Measurements from ENCODE around the gene TSPAN9.

TSPAN9 gene

GRCh38 chr12:3225796-3226180 is 148.6 kb downstream of the TSPAN9 start:
- no peak for DNase-seq (ENCODE audit: low read depth)

DNA sequence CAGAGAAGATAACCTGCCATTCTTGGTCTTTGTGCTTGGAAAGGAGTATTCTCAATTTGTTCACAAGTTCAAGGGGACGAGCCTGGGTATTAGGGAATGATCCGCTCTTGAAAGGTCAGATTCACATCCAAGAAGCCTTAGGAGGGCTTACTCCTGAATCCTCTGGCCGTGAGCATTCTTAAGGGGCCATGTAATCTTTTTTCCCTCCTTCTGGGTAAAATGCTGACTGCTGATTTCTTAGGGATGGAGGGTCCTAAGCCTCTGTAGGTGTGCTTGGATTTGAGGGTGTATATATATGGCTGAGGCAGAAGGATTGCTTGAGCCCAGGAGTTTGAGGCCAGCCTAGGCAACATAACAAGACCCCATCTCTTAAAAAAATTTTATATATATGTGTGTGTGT is 149.1 kb downstream of the TSPAN9 start:
- DNase-seq (ENCODE audit: low read depth) = no peak

DNA sequence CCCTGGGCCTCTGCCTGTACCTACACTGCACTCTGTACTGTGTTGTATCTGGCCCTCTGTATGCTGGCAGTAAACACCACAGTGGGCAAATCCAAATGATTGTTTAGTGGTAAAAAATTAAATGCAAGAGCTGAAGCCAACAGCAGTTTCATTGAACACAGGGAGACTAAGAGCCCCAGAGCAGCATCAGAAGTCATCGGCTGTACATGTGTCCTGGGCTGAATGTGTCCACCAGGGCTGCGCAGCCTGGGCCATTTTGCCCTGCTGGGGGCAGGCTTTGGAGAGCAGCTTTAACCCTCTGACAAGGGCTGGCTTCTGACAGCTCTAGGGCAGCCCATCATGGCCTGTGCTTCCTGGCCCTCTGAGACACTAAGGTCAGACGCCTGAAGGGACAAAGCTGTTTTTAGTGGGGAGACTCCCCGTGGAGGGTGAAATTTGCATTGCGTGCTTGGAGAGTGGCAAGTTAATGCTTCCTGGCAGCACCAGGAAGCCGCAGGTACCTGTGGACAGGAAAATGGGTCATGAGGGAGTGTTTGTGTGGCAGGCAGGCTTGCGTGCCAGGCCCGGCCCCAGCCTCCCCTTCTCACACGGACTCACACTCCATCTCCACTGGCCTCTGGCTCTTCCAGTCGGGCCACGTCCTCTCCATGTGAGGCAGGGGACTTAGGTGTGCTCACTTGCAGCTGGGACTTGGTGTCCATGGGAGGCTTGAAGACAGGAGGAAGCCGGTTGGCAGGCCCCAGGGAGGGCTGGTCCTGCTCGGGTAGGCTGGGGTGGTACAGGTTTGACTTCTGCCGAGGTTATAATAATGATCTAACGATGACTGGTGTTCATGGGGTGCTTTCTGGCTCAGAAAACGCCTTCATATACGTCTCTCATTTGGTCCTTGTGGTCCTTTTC is 150.1 kb downstream of the TSPAN9 start:
- DNase-seq (ENCODE audit: low read depth) = no peak

GRCh38 chr12:3228552-3228951 is 151.4 kb downstream of the TSPAN9 start:
- DNase-seq (ENCODE audit: low read depth) = no peak

GRCh38 chr12:3229577-3229976 is 152.4 kb downstream of the TSPAN9 start:
- no peak for DNase-seq (ENCODE audit: low read depth)

DNA sequence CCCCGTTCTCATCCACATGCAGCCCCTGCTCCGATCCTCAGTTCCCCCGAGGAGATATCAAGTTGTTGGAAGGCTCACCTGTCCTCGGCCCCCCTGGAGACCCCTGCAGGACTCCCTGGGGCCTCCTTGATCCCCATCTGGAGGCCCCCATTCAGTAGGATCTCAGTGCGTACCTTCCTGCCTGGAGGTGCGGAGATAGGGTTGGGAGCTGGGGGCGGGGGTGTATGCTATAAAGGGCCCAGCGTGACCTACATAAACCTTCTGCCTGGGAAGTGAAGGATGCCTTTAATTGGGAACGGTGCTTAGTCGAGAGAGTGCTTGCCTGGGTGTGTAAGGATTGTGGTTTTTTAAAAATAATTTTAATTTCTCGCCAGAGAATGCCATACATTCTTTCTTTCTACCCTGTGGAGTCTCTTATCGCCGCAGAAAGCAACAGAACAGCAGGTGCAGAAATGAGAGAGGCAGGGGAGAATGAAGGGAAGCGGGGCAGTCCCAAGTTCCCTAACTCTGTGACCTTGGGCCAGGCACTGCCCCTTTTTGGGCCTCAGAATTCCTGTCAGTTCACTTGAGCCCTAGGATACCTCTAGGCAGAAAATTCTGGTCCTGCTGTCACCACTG is 153.7 kb downstream of the TSPAN9 start:
- no peak for DNase-seq (ENCODE audit: low read depth)

DNA sequence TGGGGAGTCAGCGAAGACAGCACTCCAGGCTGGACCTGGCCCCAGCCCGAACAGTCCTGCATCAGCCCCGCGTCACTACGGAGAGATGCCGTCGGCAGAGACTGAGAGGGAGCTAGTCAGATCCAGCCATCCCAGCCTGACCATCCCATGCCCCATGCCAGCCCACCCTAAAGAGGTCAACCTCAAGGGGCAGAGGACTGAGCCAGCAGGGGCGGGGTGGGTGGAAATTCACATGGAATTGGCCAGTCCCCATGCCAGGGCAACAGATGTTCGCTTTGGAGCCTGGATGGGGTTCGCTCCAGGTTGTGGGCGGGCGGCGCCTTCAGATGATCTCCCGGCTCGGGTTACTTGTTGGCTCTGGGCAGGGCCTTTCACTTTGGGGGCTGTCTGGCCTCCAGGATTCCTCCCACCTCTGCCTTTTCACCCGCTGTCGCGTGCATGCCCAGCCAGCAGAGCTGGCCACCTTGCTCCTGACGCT is 154.3 kb downstream of the TSPAN9 start:
- DNase-seq (ENCODE audit: low read depth) = no peak

DNA sequence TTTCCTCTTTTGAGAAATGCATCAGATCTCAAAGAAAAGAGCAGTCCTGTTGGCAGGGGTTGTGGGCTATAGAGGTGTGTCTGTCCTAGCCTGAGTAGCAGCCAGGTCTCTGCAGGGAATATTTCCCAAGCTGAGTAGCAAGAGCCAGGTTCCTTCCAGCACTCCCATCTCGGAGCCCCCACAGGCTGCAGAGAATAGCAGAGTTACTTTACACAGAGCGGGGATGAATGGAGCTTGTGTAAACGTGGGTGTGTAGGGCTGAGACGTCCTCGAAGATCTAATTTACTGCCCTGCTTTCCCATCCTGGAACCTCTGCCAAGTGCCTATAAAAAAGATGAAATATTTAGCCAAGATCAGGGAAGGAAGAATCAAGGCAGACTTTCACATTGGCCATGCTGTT is 156.6 kb downstream of the TSPAN9 start:
- DNase-seq (ENCODE audit: low read depth) = no peak

DNA sequence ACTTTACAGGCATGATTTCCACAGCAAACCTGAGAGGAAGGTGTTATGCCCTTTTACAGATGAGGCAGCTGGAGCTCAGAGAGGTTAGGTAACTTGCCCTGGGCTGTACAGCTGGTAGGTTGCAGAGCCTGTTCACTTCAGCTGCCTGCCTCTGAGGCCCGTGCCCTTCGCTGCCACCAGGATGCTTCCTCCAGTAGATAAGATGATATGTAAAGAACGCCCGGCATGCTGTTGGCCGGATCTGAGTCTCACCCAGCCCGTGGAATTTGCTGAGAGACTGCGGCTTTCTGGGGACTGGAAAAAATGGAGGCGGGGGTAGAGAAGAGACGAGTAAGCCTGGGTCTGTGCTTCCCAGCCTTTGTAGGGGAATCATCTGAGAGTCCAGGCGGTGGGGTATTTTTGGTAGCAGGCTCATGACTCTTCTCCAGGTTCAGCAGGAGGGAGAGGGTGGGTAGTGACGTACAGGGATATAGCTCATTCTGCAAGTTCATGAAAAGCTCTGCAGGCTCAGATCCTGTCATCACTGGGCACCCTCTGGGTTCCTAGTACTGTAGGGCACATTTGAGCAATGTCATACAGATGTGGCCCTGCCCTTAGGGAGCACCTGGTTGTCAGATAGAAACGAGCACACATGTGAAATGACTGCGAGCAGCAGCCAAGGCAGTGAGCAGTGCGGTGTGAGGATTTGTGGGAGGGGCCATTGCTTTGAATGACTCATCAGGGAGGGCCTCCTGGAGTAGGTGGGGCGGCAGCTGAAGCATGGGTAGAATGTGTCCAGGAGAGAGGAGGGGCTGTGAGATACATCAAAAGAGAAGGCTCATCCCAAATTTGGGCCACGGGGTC is 159.4 kb downstream of the TSPAN9 start:
- DNase-seq (ENCODE audit: low read depth) = no peak

GRCh38 chr12:3238196-3238595 is 161.0 kb downstream of the TSPAN9 start:
- no peak for DNase-seq (ENCODE audit: low read depth)

DNA sequence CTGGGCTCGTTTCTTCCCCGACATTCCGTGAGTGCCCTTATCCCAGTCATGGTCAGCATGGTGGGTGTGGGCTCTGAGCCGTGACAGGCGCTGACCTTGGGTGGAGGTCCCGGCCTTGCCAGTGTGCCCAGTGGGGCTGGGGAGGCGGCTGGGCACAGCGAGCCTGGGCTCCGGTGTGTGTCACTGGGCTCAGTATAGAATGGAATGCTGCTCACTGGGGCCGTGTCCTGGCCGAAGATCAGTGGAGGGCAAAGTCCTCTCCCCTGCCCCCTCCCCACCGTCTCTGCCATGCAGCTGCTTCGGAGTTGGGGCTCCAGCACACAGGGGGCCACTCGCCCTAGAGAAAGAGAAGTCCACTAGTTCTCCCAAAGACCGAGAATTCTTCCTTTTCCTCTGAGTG is 164.4 kb downstream of the TSPAN9 start:
- DNase-seq (ENCODE audit: low read depth) = no peak

DNA sequence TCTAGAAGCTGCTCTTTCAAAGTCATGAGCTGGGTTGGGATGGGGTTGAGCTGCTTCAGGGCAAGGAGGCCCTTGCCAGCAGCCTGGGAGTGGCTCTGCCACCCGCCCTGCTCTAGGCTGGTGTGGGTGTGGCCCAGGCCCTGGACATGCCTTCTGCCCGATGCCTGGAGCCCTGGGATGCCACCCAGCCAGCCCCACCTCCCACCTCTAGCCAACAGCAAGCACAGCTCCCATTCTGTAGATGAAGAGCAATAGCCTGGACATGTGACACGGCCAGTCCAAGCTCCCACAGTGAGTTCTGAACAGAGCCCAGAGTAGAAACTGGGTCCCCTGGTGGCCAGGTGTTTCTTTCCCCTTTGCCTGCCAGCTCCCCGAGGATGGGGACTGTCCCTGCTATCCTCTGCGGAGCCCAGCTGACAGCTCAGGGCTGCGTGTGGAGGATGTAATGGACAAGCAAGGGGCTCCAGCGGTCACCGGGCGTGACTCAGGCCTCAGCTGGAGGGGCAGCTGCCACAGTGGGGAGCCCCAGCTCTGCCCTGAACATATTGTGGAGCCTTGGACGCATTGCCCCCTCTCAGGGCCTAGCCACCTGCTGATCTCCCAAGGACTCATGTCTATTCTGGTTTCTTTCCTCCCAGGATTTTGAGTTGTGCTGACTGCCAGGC is 165.2 kb downstream of the TSPAN9 start:
- no peak for DNase-seq (ENCODE audit: low read depth)

GRCh38 chr12:3243376-3244084 is 166.4 kb downstream of the TSPAN9 start:
- no peak for DNase-seq (ENCODE audit: low read depth)

- DNase-seq (ENCODE audit: low read depth) = no peak
These were observed 167.1 kb downstream of the TSPAN9 start for GRCh38 chr12:3244219-3244750.

DNA sequence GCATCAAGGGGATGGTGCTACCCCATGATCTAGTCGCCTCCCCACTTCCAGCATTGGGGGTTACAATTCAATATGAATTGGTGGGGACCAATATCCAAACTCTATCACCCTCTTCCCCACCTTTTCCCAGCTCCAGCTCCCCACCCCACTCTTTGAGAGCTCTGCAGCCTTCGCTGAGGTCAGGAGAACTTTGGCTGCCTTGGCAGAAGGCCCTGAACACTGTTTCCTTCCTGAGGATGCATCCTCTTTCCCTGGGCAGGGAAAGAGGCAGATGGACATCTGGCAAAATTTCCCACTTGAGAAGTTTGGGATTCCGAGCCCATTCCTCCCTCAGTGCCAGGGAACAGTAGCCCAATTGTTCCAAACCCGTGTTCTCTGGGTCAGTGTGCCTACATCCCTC is 169.1 kb downstream of the TSPAN9 start:
- no peak for DNase-seq (ENCODE audit: low read depth)

DNA sequence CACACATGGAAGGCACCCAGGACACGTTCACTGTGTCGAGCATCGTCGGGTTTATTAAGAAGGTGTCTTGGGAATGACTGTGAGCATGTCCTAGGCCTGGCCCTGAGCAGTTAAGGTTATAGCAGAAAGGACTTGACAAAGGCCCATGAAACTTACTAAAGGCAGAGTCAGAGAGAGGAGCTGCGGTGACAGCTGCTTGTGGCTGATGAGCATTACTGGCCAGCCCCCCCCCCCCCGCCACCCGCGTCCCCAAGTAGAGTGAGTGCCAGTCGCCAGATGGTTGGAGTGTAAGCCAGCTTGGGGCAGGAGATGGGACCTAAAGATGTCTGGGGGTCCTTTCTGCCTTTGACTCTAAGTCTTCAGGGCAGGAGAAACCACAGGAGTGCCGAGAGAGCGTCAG is 169.9 kb downstream of the TSPAN9 start:
- no peak for DNase-seq (ENCODE audit: low read depth)

DNA sequence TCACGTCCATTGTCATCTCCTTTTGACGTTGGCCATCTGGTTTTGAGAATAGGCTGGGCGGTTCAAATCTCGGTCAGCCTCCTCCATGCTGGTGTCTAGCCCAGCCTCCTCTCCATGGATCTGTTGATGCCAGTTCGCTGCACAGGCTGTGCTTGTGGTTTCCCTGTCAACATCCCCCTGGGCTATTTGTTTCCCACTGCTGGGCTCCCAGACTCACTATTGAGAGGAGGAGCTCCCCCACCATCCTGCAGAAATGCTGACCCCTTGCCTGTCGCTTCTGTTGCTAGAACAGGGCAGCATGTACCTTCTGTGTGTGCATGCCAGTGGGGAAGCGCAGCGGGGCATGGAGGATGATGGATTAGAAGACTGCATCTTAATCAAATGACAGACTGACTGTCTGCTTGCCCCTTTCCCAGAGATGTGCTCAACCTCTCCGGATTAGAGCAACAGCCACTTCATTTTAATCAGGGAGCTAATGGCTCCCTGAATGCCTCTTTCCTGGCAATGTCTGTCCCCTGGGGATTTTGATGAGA is 170.5 kb downstream of the TSPAN9 start:
- no peak for DNase-seq (ENCODE audit: low read depth)

DNA sequence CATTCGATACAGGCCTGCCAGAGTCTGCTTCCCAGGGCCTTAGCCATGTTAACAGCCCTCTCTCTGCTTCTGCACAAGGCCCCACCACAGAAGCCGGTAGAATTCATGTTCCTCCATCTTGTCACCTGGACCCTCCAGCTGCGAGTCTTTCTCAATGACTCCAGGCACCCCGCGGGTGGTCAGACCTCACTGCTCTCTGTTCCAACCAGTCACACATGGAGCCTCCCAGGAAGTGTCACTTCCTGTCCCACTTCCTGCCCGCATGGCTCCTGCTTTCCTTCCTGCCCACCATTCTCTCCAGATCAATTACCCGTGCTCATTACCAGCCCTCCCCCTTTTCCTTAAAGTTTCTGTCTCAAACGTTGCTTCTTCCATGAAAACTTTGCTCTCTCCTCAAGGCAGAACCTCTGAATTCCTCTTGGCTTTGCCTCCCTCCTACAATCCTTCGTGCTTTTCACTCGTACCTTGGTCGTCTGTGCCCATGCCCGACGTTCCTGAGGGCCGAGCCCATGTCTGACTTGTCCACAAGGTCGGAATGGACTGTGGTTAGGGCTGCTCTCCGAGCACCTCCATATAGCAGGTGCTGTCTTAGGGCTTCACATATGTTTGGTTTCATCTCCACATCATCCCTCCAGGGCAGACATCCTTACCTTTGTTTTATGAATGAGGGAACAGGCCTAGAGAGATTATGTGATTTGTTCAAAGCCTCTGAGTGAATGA is 172.1 kb downstream of the TSPAN9 start:
- DNase-seq (ENCODE audit: low read depth) = no peak

GRCh38 chr12:3250034-3250433 is 172.9 kb downstream of the TSPAN9 start:
- DNase-seq (ENCODE audit: low read depth) = no peak

DNA sequence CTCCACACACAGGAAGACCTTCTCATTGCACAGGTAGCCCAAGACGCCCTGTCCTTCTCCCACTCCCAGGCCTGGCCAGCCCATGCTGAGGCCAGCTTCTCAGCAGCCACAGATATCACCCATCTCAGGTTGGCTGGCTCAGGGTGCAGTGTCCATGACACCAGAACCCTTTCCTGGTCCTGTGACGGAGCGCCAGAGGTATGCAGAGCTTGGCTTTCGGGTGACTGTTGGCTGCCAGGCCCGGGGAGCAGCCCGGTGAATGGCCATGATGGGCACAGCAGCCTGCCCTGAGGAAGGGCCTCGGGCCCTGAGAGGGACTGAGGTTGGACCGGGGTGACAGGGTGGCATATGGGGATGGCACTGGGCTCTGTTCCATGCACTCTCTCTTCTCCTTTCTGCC is 173.4 kb downstream of the TSPAN9 start:
- no peak for DNase-seq (ENCODE audit: low read depth)
